Limb (tissue), 2 donors: ENCODE results near the gene ENOSF1.

Experiments
- DNase-seq, 2 donors: peaks; one replicate each; pipeline ENCODE4 v3.0.0-alpha.2; 2016; ENCODE audit errors: extremely low spot score in 2 of 2

The ENOSF1 gene

GRCh38 chr18:635171-635570, 77.3 kb downstream of the ENOSF1 start:
- no peak for DNase-seq

- no peak for DNase-seq
Observed at GRCh38 chr18:634551-635045, 77.8 kb downstream of the ENOSF1 start.

- no peak for DNase-seq
Observed at GRCh38 chr18:631560-631959, 80.9 kb downstream of the ENOSF1 start.

GRCh38 chr18:629269-630150, 82.9 kb downstream of the ENOSF1 start:
- DNase-seq = no peak

- no peak for DNase-seq
Observed at GRCh38 chr18:627231-627630, 85.2 kb downstream of the ENOSF1 start.

GRCh38 chr18:623761-624620, 88.4 kb downstream of the ENOSF1 start:
- DNase-seq = peak; percentile 63 to 78

- no peak for DNase-seq
Observed at GRCh38 chr18:622289-622688, 90.1 kb downstream of the ENOSF1 start.

- DNase-seq = no peak
Observed at GRCh38 chr18:621291-622043, 91.0 kb downstream of the ENOSF1 start.
